Bronchial epithelial cell (primary cell): ENCODE results near the gene TUBAL3. TPM values are rescaled to one million over a fixed set of nuclear protein-coding genes. Genes with fewer than 3 reads are reported as not detected.
"Not testable (repeated sequence)": the region's sequence is repeated elsewhere in the genome, so short reads cannot be mapped to it uniquely, and the experiment has no call there.

Experiments
- DNase-seq: peaks from one replicate; pipeline ENCODE4 v3.0.0-alpha.2; 2010; ENCODE audit warnings: low read depth
- FAIRE-seq: peaks from 2 replicates; lab custom pipeline; 2011; peaks lifted over from hg19 to GRCh38; lab: Jason Lieb, UNC
- H3K27me3 ChIP-seq: 2 replicates; pipeline ENCODE4 v1.5.1; 2011; ENCODE audit warnings: low read length; ENCODE audit not compliant: control insufficient read depth, insufficient read depth
- H3K36me3 ChIP-seq: 2 replicates; pipeline ENCODE4 v1.5.1; 2011; ENCODE audit warnings: low read length; ENCODE audit not compliant: control insufficient read depth, insufficient read depth
- H3K4me3 ChIP-seq: 2 replicates; pipeline ENCODE4 v1.5.1; 2011; ENCODE audit warnings: mild to moderate bottlenecking, low read depth, low read length, control low read depth
- total RNA-seq: library from RNA; depleted of rRNA; stranded (reverse); fragments of >200 nt; gene quantifications from 2 replicates; pipeline ENCODE4 v1.2.1, GENCODE V29; 2014
- TF ChIP-seq, protein P1 (sequence below): IDR thresholded peaks from 2 replicates; pipeline ENCODE4 v1.5.1; 2011; ENCODE audit warnings: mild to moderate bottlenecking, moderate library complexity, low read length, control low read depth, inconsistent platforms; ENCODE audit not compliant: insufficient read depth, severe bottlenecking

TUBAL3 gene
- total RNA-seq, 1 donor from 2014 or later, result 0.26 TPM

DNA sequence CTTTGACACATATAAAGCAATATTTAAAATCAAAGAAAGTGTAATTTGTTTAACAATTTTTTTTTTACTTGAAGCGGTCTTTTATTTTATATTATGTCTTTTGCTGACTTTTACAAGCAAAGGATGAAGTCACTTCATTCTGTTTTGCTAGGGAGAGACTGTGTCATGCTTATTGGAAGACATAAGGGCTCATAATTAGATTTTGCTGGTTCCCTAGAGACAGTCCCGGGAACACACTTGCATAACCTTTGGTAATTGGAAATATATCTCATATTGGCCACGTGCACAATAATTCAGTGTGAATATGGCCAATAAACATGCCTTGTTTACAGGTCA is 7.3 kb upstream of the TUBAL3 start:
- no peaks in the 10 kb centered on the region for H3K27me3 ChIP-seq
- DNase-seq (no peak), FAIRE-seq (no peak)
- no peaks in the 10 kb centered on the region for H3K36me3 ChIP-seq
- H3K4me3 ChIP-seq, result no peak overlapping the region
- TF ChIP-seq, protein P1, sequence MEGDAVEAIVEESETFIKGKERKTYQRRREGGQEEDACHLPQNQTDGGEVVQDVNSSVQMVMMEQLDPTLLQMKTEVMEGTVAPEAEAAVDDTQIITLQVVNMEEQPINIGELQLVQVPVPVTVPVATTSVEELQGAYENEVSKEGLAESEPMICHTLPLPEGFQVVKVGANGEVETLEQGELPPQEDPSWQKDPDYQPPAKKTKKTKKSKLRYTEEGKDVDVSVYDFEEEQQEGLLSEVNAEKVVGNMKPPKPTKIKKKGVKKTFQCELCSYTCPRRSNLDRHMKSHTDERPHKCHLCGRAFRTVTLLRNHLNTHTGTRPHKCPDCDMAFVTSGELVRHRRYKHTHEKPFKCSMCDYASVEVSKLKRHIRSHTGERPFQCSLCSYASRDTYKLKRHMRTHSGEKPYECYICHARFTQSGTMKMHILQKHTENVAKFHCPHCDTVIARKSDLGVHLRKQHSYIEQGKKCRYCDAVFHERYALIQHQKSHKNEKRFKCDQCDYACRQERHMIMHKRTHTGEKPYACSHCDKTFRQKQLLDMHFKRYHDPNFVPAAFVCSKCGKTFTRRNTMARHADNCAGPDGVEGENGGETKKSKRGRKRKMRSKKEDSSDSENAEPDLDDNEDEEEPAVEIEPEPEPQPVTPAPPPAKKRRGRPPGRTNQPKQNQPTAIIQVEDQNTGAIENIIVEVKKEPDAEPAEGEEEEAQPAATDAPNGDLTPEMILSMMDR, result no peak

DNA sequence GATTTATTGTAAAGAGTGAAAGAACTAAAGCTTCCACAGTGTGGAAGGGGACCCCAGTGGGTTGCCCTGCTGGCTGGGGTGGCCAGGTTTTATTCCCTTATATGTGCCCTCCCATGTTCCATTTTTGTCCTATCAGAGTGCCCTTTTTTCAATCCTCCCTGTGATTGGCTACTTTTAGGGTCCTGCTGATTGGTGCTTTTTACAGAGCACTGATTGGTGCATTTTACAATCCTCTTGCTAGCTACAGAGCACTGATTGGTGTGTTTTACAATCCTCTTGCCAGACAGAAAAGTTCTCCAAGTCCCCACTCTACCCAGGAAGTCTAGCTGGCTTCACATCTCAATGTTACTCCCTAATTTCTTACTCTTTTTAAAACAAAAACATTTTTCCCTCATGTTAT is 6.2 kb upstream of the TUBAL3 start:
- not testable (repeated sequence) for H3K27me3 ChIP-seq, H3K36me3 ChIP-seq, DNase-seq, H3K4me3 ChIP-seq, FAIRE-seq

DNA sequence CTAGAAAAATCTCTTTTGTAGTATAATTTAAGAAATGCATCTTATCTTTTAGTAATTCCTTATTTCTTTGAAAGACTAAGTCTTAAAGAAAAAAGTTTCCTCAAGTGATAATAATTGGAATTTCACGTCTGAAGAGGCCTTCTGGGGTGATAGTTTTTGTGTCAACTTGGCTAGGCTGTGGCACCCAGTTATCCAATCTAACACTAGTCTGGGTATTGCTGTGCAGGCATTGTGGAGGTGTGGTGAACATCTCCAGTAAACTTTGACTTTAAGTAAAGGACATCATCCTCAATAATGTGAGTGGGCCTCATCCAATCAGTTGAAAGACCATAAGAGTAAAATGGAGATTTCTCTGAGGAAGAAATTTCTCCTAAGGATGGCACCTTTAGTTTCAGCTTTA is 2.3 kb upstream of the TUBAL3 start:
- TF ChIP-seq, protein P1, result no peak
- DNase-seq, result no peak
- Histone ChIP-seq H3K27me3 (no peaks in the 10 kb centered on the region), H3K4me3 (no peak overlapping the region), H3K36me3 (no peaks in the 10 kb centered on the region)
- no peak for FAIRE-seq

DNA sequence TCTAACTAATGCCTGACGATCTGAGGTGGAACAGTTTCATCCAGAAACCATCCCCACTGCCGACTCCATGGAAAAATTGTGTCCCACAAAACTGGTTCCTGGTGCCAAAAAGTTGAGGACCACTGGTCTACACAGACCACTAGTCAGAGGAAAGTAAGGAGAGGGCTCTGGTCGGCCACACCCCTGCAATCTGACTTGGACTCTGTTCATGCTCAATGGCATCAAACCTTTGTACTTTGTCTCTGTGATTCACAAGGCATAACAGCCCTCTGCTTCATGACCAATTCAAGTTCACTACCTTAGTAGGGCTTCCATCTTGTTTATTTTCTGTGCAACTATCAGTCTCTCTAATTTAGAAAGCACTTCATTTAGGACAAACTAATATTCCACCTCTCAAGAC is 1.8 kb downstream of the TUBAL3 start:
- H3K36me3 ChIP-seq, result no peaks in the 10 kb centered on the region
- DNase-seq (no peak), FAIRE-seq (no peak)
- H3K4me3 ChIP-seq, result no peak overlapping the region
- no peaks in the 10 kb centered on the region for H3K27me3 ChIP-seq
- TF ChIP-seq, protein P1, result no peak

DNA sequence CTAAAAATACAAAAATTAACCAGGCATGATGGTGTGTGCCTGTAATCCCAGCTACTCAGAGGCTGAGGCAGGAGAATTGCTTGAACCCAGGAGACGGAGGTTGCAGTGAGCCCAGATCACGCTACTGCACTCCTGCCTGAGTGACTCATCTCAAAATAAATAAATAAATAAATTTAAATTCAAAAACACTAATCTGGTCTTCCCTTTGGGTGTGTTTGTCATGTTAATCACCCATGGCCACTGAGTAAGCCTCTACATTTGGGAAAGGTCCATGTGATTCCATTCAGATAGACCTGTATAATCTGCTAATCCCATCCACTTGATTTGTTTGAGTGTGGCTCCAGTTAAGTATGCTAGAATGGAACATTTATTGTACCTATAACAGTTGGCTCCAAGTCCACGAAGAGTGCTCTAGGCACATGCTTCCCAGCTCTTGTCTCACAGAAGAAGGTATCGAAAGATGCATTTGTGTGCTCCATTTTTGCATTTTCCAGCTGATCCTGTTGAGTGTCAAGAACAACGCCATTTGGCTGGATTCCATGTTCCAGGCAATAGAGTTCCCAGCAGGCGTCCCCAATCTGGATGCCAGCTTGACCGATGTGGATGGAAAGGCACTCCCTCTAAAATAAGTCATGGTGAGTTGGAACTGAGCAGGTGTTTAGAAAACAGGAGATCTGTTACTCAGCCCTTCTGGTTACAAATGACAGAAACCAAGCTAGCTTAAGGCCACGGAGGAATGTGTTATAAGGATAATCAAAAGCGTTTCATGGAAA is 4.0 kb downstream of the TUBAL3 start:
- TF ChIP-seq, protein P1, result no peak
- FAIRE-seq, result no peak
- Histone ChIP-seq H3K27me3 (no peaks in the 10 kb centered on the region), H3K4me3 (no peak overlapping the region), H3K36me3 (no peaks in the 10 kb centered on the region)
- no peak for DNase-seq

DNA sequence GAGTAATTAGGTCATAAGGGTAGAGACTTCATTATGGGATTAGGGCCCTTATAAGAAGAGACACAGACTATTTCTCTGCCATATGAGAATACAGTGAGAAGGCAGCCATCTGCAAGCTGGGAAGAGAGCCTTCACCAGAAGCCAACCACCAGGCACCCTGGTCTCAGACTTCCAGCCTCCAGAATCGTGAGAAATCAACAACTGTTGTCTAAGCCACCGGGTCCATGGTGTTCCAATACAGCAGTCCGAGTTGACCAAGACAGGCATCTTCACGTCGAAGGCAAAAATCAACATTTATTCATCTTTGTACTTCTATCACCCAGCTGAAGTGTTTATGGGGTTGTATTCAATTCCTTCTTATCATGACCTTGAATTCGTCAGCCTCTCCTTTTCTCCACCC is 5.3 kb downstream of the TUBAL3 start:
- TF ChIP-seq, protein P1, result no peak
- Histone ChIP-seq H3K4me3 (no peak overlapping the region), H3K27me3 (no peaks in the 10 kb centered on the region), H3K36me3 (no peaks in the 10 kb centered on the region)
- no peak for FAIRE-seq
- no peak for DNase-seq
